ENCODE data around the gene PKP1. TPM values are rescaled to one million over a fixed set of nuclear protein-coding genes. Genes with fewer than 3 reads are reported as not detected.
"Not testable (repeated sequence)": the region's sequence is repeated elsewhere in the genome, so short reads cannot be mapped to it uniquely, and the experiment has no call there.

PKP1 gene
- total RNA-seq (2021) (0.94 and 1.1 TPM in 2 replicates), Bru-seq, nascent RNA (percentile 18 among the genes with signal in this experiment), BruChase-seq, experiment 1, labeled RNA remaining after a 2-hour chase (percentile 15 among the genes with signal in this experiment), BruChase-seq, experiment 2, labeled RNA remaining after a 6-hour chase (percentile 25 among the genes with signal in this experiment)
- long read RNA-seq, result 0 reads

- peak within 1 kb of the TSS; percentile 50 for H3K4me2 ChIP-seq
- no TSS peak for BruUV-seq (replicated peaks)
- H3F3A ChIP-seq (ENCODE audit: insufficient read depth, low read depth), result 0 out of 2 replicates have a peak, but pooled peaks cover 4% of the 10 kb centered on the region
- H4K20me1 ChIP-seq (ENCODE audit: insufficient read depth), result no peaks in the 10 kb centered on the region
- H3K9me2 ChIP-seq (ENCODE audit: insufficient read depth), result no peaks in the 10 kb centered on the region
- H3K27me3 ChIP-seq (ENCODE audit: insufficient read depth, low read depth), result no peaks in the 10 kb centered on the region
- H3K79me2 ChIP-seq (ENCODE audit: low read depth), result no peaks in the 10 kb centered on the region
- DNase-seq, result peak in 1 of 2 experiments; percentile 74
- H3K4me3 ChIP-seq, result no peak within 1 kb of the TSS; the same call in 1 of the 2 replicates
- TF ChIP-seq EZH2 (IDR thresholded peaks at IDR 0.05; ENCODE audit: low read depth), result no peak
- no peak for TF ChIP-seq CTCF (conservative IDR thresholded peaks at IDR 0.05)
- H3K36me3 ChIP-seq (ENCODE audit: low read depth), result no peaks in the 10 kb centered on the region
- H3K27ac ChIP-seq, result no peak within 1 kb of the TSS
- intact Hi-C loops (cut with micrococcal nuclease; ENCODE audit: unreplicated experiment), result no loop called here
- H2AFZ ChIP-seq, result peak within 1 kb of the TSS; percentile 60; the same call in 1 of the 2 replicates
- ChIA-PET CTCF (interaction anchor here (0.7 kb wide), 1 partner anchor 554 kb away, joined by 8 read pairs; no protein-coding TSS in a partner anchor), POLR2A (ENCODE audit: unreplicated experiment) (interaction anchor here (0.5 to 0.6 kb wide), 2 partner anchors 25 to 213 kb away, joined by 3 to 4 read pairs; no protein-coding TSS in a partner anchor)
- peaks cover 15% of the 10 kb centered on the region for H3K4me1 ChIP-seq (replicated peaks; ENCODE audit: insufficient read depth)
- no peaks in the 10 kb centered on the region for H3K9me3 ChIP-seq (ENCODE audit: insufficient read depth, low read depth)
These were observed at the start of gene PKP1 for GRCh38 chr1:201282931-201283829. TSS of gene PKP1 (plus strand) at chr1:201283506. CDS start at chr1:201283703, 197 bp downstream.

- CTCF ChIA-PET; H3K4me3 ChIP-seq; H3K36me3 ChIP-seq (ENCODE audit: low read depth); intact Hi-C loops (cut with micrococcal nuclease; ENCODE audit: unreplicated experiment); H3K9me2 ChIP-seq (ENCODE audit: insufficient read depth); H3K4me1 ChIP-seq (replicated peaks; ENCODE audit: insufficient read depth); H3K27ac ChIP-seq; POLR2A ChIA-PET (ENCODE audit: unreplicated experiment); H3K4me2 ChIP-seq; DNase-seq; H4K20me1 ChIP-seq (ENCODE audit: insufficient read depth); BruUV-seq (replicated peaks); H3K79me2 ChIP-seq (ENCODE audit: low read depth); H3K9me3 ChIP-seq (ENCODE audit: insufficient read depth, low read depth); H3F3A ChIP-seq (ENCODE audit: insufficient read depth, low read depth); H2AFZ ChIP-seq: not testable (repeated sequence)
- H3K27me3 ChIP-seq (ENCODE audit: insufficient read depth, low read depth), result peaks cover 37% of the 10 kb centered on the region
These were observed 43.7 kb upstream of the PKP1 start for GRCh38 chr1:201239646-201240045.

- Histone ChIP-seq H3K27me3 (ENCODE audit: insufficient read depth, low read depth) (peaks cover 37% of the 10 kb centered on the region), H3F3A (ENCODE audit: insufficient read depth, low read depth) (no peaks in the 10 kb centered on the region), H3K4me2 (no peak overlapping the region), H4K20me1 (ENCODE audit: insufficient read depth) (no peaks in the 10 kb centered on the region), H3K79me2 (ENCODE audit: low read depth) (no peaks in the 10 kb centered on the region), H3K4me1 (replicated peaks; ENCODE audit: insufficient read depth) (no peaks in the 10 kb centered on the region), H3K9me3 (ENCODE audit: insufficient read depth, low read depth) (no peaks in the 10 kb centered on the region), H3K27ac (no peak overlapping the region), H2AFZ (no peak overlapping the region), H3K9me2 (ENCODE audit: insufficient read depth) (no peaks in the 10 kb centered on the region), H3K36me3 (ENCODE audit: low read depth) (no peaks in the 10 kb centered on the region), H3K4me3 (no peak overlapping the region)
- CTCF ChIA-PET, result no interaction called here
- TF ChIP-seq EZH2 (IDR thresholded peaks at IDR 0.05; ENCODE audit: low read depth), result no peak
- no TSS peak for BruUV-seq (replicated peaks)
- intact Hi-C loops (cut with micrococcal nuclease; ENCODE audit: unreplicated experiment), result no loop called here
- no peak for DNase-seq
- POLR2A ChIA-PET (ENCODE audit: unreplicated experiment), result no interaction called here
These were observed 43.1 kb upstream of the PKP1 start for GRCh38 chr1:201240171-201240570.

GRCh38 chr1:201241736-201242135, 41.6 kb upstream of the PKP1 start:
- no peak overlapping the region for H3K4me3 ChIP-seq
- intact Hi-C loops (cut with micrococcal nuclease; ENCODE audit: unreplicated experiment), result no loop called here
- no TSS peak for BruUV-seq (replicated peaks)
- H3K27ac ChIP-seq, result no peak overlapping the region
- no peak overlapping the region for H3K4me2 ChIP-seq
- no peaks in the 10 kb centered on the region for H3K9me3 ChIP-seq (ENCODE audit: insufficient read depth, low read depth)
- no peak for DNase-seq
- H3K79me2 ChIP-seq (ENCODE audit: low read depth), result no peaks in the 10 kb centered on the region
- ChIA-PET POLR2A (ENCODE audit: unreplicated experiment) (no interaction called here), CTCF (no interaction called here)
- H3K4me1 ChIP-seq (replicated peaks; ENCODE audit: insufficient read depth), result no peaks in the 10 kb centered on the region
- no peaks in the 10 kb centered on the region for H4K20me1 ChIP-seq (ENCODE audit: insufficient read depth)
- H2AFZ ChIP-seq, result no peak overlapping the region
- no peak for TF ChIP-seq EZH2 (IDR thresholded peaks at IDR 0.05; ENCODE audit: low read depth)
- TF ChIP-seq CTCF (conservative IDR thresholded peaks at IDR 0.05), result no peak
- no peaks in the 10 kb centered on the region for H3K36me3 ChIP-seq (ENCODE audit: low read depth)
- H3K27me3 ChIP-seq (ENCODE audit: insufficient read depth, low read depth), result peaks cover 37% of the 10 kb centered on the region
- no peaks in the 10 kb centered on the region for H3F3A ChIP-seq (ENCODE audit: insufficient read depth, low read depth)
- no peaks in the 10 kb centered on the region for H3K9me2 ChIP-seq (ENCODE audit: insufficient read depth)
